Measurements from ENCODE around the gene JPH4. TPM values are rescaled to one million over a fixed set of nuclear protein-coding genes. Genes with fewer than 3 reads are reported as not detected.

JPH4 gene
- total RNA-seq, 2 experiments from 2014 or later, result not detected

- Mint-ChIP-seq H3K9me3 (no peaks in the 10 kb centered on the region), H3K27ac (no peak overlapping the region), H3K4me3 (no peak overlapping the region), H3K4me1 (no peaks in the 10 kb centered on the region), H3K36me3 (ENCODE audit: low read depth) (no peaks in the 10 kb centered on the region), H3K27me3 (no peaks in the 10 kb centered on the region)
- POLR2A ChIA-PET, result no interaction called here
- no peak for DNase-seq
- CTCF ChIA-PET, result no interaction called here
Measured at GRCh38 chr14:23518709-23519108, 59.9 kb downstream of the JPH4 start.

Other genes starting within 250 kb of the JPH4 start
- 1 to 10 TPM; 2.0 TPM for gene SLC22A17, start 225.9 kb downstream of the JPH4 start, total RNA-seq
- not detected for gene EFS, start 213.6 kb downstream of the JPH4 start, total RNA-seq
- not detected for gene IL25, start 206.0 kb downstream of the JPH4 start, total RNA-seq
- gene CMTM5, start 201.7 kb downstream of the JPH4 start, total RNA-seq, result not detected
- gene MYH6, start 170.5 kb downstream of the JPH4 start, total RNA-seq, result under 1 TPM; 0.08 to 0.10 TPM
- gene MYH7, start 143.1 kb downstream of the JPH4 start, total RNA-seq, result under 1 TPM in 1 of 2 experiments, not detected in 1; 0.05 TPM
- gene NGDN, start 109.1 kb downstream of the JPH4 start, total RNA-seq, result 10 to 100 TPM; 34.8 to 39.0 TPM
- gene ZFHX2, start 27.0 kb downstream of the JPH4 start, total RNA-seq, result 1 to 10 TPM; 1.5 to 1.8 TPM
- gene THTPA, start 22.5 kb downstream of the JPH4 start, total RNA-seq, result 10 to 100 TPM; 11.6 to 11.8 TPM
- 100 to 1,000 TPM; 263 to 275 TPM for gene AP1G2, start 11.0 kb downstream of the JPH4 start, total RNA-seq
- gene DHRS2, start 57.6 kb upstream of the JPH4 start, total RNA-seq, result 1 to 10 TPM; 1.1 to 1.5 TPM